GM23338 (cell line): Measurements from ENCODE around the gene SEPTIN3. TPM values are rescaled to one million over a fixed set of nuclear protein-coding genes. Genes with fewer than 3 reads are reported as not detected.

Source experiments
- ATAC-seq: fragments of 200-7000 bp; cut with Tn5 transposase; 3 replicates; pipeline ENCODE4 v1.9.1; 2020
- DNase-seq: peaks from one replicate; pipeline ENCODE4 v3.0.0-alpha.2; 2015; ENCODE audit warnings: low spot score
- H2AFZ ChIP-seq: fragments of 200-600 bp; sonication (generic); 2 replicates; pipeline ENCODE4 v1.8.0; 2016; ENCODE audit warnings: antibody characterized with exemption, mild to moderate bottlenecking, moderate library complexity
- H3F3A ChIP-seq: fragments of 200-600 bp; sonication (generic); replicated peaks from 2 replicates; pipeline ENCODE4 v1.8.0; 2017; ENCODE audit warnings: antibody characterized with exemption, mixed run types, low read depth
- H3K27ac ChIP-seq: fragments of 200-600 bp; sonication (generic); 2 replicates; pipeline ENCODE4 v1.6.1; 2016; ENCODE audit warnings: low read depth
- H3K27me3 ChIP-seq: fragments of 200-600 bp; sonication (generic); 2 replicates; pipeline ENCODE4 v1.8.0; 2016; ENCODE audit warnings: mild to moderate bottlenecking, mixed run types, moderate library complexity; ENCODE audit not compliant: insufficient read depth
- H3K36me3 ChIP-seq: fragments of 200-600 bp; sonication (generic); 2 replicates; pipeline ENCODE4 v1.8.0; 2016; ENCODE audit warnings: mild to moderate bottlenecking; ENCODE audit not compliant: insufficient read depth
- H3K4me1 ChIP-seq: fragments of 200-600 bp; sonication (generic); 2 replicates; pipeline ENCODE4 v1.8.0; 2016; ENCODE audit warnings: mild to moderate bottlenecking, moderate library complexity; ENCODE audit not compliant: insufficient read depth
- H3K4me2 ChIP-seq: fragments of 200-600 bp; sonication (generic); 2 replicates; pipeline ENCODE4 v1.7.1; 2017; ENCODE audit warnings: mixed run types
- H3K4me3 ChIP-seq: fragments of 200-600 bp; sonication (generic); 2 replicates; pipeline ENCODE4 v1.6.1; 2016; ENCODE audit warnings: mixed run types
- H3K79me2 ChIP-seq: fragments of 200-600 bp; sonication (generic); replicated peaks from 2 replicates; pipeline ENCODE4 v1.8.0; 2017; ENCODE audit warnings: mild to moderate bottlenecking; ENCODE audit not compliant: insufficient read depth
- H3K9me2 ChIP-seq: fragments of 200-600 bp; sonication (generic); 2 replicates; pipeline ENCODE4 v1.8.0; 2017; ENCODE audit not compliant: insufficient read depth
- H4K20me1 ChIP-seq: fragments of 200-600 bp; sonication (generic); replicated peaks from 2 replicates; pipeline ENCODE4 v1.8.0; 2017; ENCODE audit warnings: mild to moderate bottlenecking; ENCODE audit not compliant: insufficient read depth
- H3K27ac Mint-ChIP-seq: 2 replicates; pipeline ENCODE4 v1.8.0; 2020; ENCODE audit warnings: inconsistent platforms, mild to moderate bottlenecking, moderate library complexity, mixed read lengths
- H3K27me3 Mint-ChIP-seq: 3 replicates; pipeline ENCODE4 v1.8.0; 2022; ENCODE audit warnings: low read depth, mild to moderate bottlenecking, moderate library complexity, mixed read lengths, inconsistent platforms; ENCODE audit not compliant: insufficient read depth, poor library complexity
- H3K36me3 Mint-ChIP-seq: 3 replicates; pipeline ENCODE4 v1.8.0; 2021; ENCODE audit warnings: low read depth, mild to moderate bottlenecking, inconsistent platforms, moderate library complexity, mixed read lengths
- H3K4me1 Mint-ChIP-seq: 3 replicates; pipeline ENCODE4 v1.8.0; 2020; ENCODE audit warnings: mild to moderate bottlenecking, inconsistent platforms, mixed read lengths
- H3K4me3 Mint-ChIP-seq: 3 replicates; pipeline ENCODE4 v1.8.0; 2021; ENCODE audit warnings: moderate library complexity, mild to moderate bottlenecking, inconsistent platforms, mixed read lengths
- H3K9me3 Mint-ChIP-seq: 3 replicates; pipeline ENCODE4 v1.8.0; 2020; ENCODE audit warnings: moderate library complexity, mild to moderate bottlenecking, inconsistent platforms, mixed read lengths
- CREB1 ChIP-seq: fragments of 250-450 bp; sonication (Bioruptor Pico); IDR thresholded peaks from 2 replicates; pipeline ENCODE4 v1.5.0; 2020; ENCODE audit warnings: low read depth, mild to moderate bottlenecking, moderate library complexity
- ETS1 ChIP-seq: IDR thresholded peaks from 2 replicates; pipeline ENCODE4 v1.6.1; 2016; ENCODE audit warnings: antibody characterized with exemption
- EZH2 ChIP-seq: fragments of 200-600 bp; sonication (generic); IDR thresholded peaks from one replicate; pipeline ENCODE4 v1.8.0; 2017; ENCODE audit warnings: antibody characterized with exemption, mild to moderate bottlenecking, low read depth; ENCODE audit not compliant: unreplicated experiment
- EZH2phosphoT487 ChIP-seq: fragments of 200-600 bp; sonication (generic); IDR thresholded peaks from one replicate; pipeline ENCODE4 v1.8.1; 2018; ENCODE audit warnings: antibody characterized with exemption; ENCODE audit not compliant: unreplicated experiment
- JUNB ChIP-seq: IDR thresholded peaks from one replicate; pipeline ENCODE4 v1.6.1; 2016; ENCODE audit warnings: antibody characterized with exemption; ENCODE audit not compliant: unreplicated experiment
- NANOG ChIP-seq: IDR thresholded peaks from 2 replicates; pipeline ENCODE4 v1.6.1; 2016; ENCODE audit warnings: antibody characterized with exemption, borderline replicate concordance
- POLR2AphosphoS5 ChIP-seq: IDR thresholded peaks from 2 replicates; pipeline ENCODE4 v1.6.1; 2016; ENCODE audit warnings: antibody characterized with exemption, low read depth
- STAT1 ChIP-seq: IDR thresholded peaks from one replicate; pipeline ENCODE4 v1.6.1; 2016; ENCODE audit warnings: antibody characterized with exemption; ENCODE audit not compliant: unreplicated experiment
- ZNF114 ChIP-seq: fragments of 250-450 bp; sonication (Bioruptor Pico); IDR thresholded peaks from 2 replicates; pipeline ENCODE4 v1.5.0; 2020; ENCODE audit warnings: mild to moderate bottlenecking, moderate library complexity
- ZNF331 ChIP-seq: fragments of 250-450 bp; sonication (Bioruptor Pico); IDR thresholded peaks from 2 replicates; pipeline ENCODE4 v1.5.0; 2020; ENCODE audit warnings: low read depth, mild to moderate bottlenecking, moderate library complexity
- polyA plus RNA-seq: library from polyadenylated mRNA; unstranded; fragments of >200 nt; fragmentation: Nextera tagmentation; extraction: Ambion mirVana; gene quantifications from 2 replicates; pipeline ENCODE4 v1.2.1, GENCODE V29; 2016
- total RNA-seq: library from RNA; depleted of rRNA; stranded (reverse); fragments of >200 nt; shearing (Covaris generic); gene quantifications from 2 replicates; pipeline ENCODE4 v1.2.3, GENCODE V29; 2014
- TF ChIP-seq, protein P1 (sequence below): IDR thresholded peaks from one replicate; pipeline ENCODE4 v1.6.1; 2018; ENCODE audit warnings: antibody characterized with exemption; ENCODE audit not compliant: unreplicated experiment
- TF ChIP-seq, protein P2 (sequence below), 2 experiments: fragments of 200-600 bp in 1 of 2; sonication (generic) in 1 of 2; conservative IDR thresholded peaks; 2 replicates each; pipeline versions ENCODE4 v1.5.1 to v1.6.1; 2016 to 2017; ENCODE audit warnings: antibody characterized with exemption in 2 of 2, low read depth in 2 of 2, mild to moderate bottlenecking in 2 of 2, moderate library complexity in 1 of 2
- TF ChIP-seq, protein P3 (sequence below): fragments of 250-450 bp; sonication (Bioruptor Pico); IDR thresholded peaks from 2 replicates; pipeline ENCODE4 v1.5.0; 2020; ENCODE audit warnings: mild to moderate bottlenecking, moderate library complexity

SEPTIN3 gene
- total and polyA plus RNA-seq, 2 experiments from 2014 or later: 16.4 to 28.4 TPM

DNA sequence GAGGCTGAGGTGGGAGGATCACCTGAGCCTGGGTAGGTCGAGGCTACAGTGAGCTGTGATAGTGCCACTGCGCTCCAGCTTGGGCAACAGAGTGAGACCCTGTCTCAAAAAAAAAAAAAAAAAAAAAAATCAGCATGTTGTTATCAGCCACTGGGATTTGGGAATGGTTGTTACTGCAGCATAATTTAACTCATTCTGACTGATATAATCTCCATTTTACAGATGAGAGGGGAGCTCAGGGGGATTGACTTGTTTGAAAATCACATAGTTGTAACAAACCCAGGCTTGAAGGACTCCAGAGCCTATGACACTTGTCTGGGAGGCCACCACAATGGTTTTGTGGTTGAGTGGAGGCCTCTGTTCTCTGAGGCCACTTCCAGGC lies 3.0 kb upstream of the SEPTIN3 start:
- no peak for DNase-seq
- H3K4me3 ChIP-seq: no peak overlapping the region
- H3K27ac Mint-ChIP-seq: no peak overlapping the region; the same call in 1 of the 2 replicates
- no peaks in the 10 kb centered on the region for H4K20me1 ChIP-seq
- no peaks in the 10 kb centered on the region for H3K9me2 ChIP-seq
- no peaks in the 10 kb centered on the region for H3K36me3 ChIP-seq
- peaks cover 20% of the 10 kb centered on the region for H3K4me1 Mint-ChIP-seq
- H3K9me3 Mint-ChIP-seq: peaks cover 9% of the 10 kb centered on the region; the same call in 1 of the 3 replicates
- peaks cover 12% of the 10 kb centered on the region for H3K27me3 Mint-ChIP-seq
- no peaks in the 10 kb centered on the region; the same call in 1 of the 2 replicates for H3K4me1 ChIP-seq
- H3K79me2 ChIP-seq: no peaks in the 10 kb centered on the region
- TF ChIP-seq ETS1 (no peak), JUNB (no peak), STAT1 (no peak), ZNF331 (CRISPR knock-in tag) (no peak), POLR2AphosphoS5 (no peak), NANOG (no peak), CREB1 (CRISPR knock-in tag) (no peak), EZH2phosphoT487 (no peak), EZH2 (no peak), ZNF114 (CRISPR knock-in tag) (no peak)
- TF ChIP-seq, protein P1, sequence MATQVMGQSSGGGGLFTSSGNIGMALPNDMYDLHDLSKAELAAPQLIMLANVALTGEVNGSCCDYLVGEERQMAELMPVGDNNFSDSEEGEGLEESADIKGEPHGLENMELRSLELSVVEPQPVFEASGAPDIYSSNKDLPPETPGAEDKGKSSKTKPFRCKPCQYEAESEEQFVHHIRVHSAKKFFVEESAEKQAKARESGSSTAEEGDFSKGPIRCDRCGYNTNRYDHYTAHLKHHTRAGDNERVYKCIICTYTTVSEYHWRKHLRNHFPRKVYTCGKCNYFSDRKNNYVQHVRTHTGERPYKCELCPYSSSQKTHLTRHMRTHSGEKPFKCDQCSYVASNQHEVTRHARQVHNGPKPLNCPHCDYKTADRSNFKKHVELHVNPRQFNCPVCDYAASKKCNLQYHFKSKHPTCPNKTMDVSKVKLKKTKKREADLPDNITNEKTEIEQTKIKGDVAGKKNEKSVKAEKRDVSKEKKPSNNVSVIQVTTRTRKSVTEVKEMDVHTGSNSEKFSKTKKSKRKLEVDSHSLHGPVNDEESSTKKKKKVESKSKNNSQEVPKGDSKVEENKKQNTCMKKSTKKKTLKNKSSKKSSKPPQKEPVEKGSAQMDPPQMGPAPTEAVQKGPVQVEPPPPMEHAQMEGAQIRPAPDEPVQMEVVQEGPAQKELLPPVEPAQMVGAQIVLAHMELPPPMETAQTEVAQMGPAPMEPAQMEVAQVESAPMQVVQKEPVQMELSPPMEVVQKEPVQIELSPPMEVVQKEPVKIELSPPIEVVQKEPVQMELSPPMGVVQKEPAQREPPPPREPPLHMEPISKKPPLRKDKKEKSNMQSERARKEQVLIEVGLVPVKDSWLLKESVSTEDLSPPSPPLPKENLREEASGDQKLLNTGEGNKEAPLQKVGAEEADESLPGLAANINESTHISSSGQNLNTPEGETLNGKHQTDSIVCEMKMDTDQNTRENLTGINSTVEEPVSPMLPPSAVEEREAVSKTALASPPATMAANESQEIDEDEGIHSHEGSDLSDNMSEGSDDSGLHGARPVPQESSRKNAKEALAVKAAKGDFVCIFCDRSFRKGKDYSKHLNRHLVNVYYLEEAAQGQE: no peak
- TF ChIP-seq, protein P2, sequence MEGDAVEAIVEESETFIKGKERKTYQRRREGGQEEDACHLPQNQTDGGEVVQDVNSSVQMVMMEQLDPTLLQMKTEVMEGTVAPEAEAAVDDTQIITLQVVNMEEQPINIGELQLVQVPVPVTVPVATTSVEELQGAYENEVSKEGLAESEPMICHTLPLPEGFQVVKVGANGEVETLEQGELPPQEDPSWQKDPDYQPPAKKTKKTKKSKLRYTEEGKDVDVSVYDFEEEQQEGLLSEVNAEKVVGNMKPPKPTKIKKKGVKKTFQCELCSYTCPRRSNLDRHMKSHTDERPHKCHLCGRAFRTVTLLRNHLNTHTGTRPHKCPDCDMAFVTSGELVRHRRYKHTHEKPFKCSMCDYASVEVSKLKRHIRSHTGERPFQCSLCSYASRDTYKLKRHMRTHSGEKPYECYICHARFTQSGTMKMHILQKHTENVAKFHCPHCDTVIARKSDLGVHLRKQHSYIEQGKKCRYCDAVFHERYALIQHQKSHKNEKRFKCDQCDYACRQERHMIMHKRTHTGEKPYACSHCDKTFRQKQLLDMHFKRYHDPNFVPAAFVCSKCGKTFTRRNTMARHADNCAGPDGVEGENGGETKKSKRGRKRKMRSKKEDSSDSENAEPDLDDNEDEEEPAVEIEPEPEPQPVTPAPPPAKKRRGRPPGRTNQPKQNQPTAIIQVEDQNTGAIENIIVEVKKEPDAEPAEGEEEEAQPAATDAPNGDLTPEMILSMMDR (conservative IDR thresholded peaks at IDR 0.05; ENCODE audit: low read depth in 2 of 2): no peak
- TF ChIP-seq, protein P3, sequence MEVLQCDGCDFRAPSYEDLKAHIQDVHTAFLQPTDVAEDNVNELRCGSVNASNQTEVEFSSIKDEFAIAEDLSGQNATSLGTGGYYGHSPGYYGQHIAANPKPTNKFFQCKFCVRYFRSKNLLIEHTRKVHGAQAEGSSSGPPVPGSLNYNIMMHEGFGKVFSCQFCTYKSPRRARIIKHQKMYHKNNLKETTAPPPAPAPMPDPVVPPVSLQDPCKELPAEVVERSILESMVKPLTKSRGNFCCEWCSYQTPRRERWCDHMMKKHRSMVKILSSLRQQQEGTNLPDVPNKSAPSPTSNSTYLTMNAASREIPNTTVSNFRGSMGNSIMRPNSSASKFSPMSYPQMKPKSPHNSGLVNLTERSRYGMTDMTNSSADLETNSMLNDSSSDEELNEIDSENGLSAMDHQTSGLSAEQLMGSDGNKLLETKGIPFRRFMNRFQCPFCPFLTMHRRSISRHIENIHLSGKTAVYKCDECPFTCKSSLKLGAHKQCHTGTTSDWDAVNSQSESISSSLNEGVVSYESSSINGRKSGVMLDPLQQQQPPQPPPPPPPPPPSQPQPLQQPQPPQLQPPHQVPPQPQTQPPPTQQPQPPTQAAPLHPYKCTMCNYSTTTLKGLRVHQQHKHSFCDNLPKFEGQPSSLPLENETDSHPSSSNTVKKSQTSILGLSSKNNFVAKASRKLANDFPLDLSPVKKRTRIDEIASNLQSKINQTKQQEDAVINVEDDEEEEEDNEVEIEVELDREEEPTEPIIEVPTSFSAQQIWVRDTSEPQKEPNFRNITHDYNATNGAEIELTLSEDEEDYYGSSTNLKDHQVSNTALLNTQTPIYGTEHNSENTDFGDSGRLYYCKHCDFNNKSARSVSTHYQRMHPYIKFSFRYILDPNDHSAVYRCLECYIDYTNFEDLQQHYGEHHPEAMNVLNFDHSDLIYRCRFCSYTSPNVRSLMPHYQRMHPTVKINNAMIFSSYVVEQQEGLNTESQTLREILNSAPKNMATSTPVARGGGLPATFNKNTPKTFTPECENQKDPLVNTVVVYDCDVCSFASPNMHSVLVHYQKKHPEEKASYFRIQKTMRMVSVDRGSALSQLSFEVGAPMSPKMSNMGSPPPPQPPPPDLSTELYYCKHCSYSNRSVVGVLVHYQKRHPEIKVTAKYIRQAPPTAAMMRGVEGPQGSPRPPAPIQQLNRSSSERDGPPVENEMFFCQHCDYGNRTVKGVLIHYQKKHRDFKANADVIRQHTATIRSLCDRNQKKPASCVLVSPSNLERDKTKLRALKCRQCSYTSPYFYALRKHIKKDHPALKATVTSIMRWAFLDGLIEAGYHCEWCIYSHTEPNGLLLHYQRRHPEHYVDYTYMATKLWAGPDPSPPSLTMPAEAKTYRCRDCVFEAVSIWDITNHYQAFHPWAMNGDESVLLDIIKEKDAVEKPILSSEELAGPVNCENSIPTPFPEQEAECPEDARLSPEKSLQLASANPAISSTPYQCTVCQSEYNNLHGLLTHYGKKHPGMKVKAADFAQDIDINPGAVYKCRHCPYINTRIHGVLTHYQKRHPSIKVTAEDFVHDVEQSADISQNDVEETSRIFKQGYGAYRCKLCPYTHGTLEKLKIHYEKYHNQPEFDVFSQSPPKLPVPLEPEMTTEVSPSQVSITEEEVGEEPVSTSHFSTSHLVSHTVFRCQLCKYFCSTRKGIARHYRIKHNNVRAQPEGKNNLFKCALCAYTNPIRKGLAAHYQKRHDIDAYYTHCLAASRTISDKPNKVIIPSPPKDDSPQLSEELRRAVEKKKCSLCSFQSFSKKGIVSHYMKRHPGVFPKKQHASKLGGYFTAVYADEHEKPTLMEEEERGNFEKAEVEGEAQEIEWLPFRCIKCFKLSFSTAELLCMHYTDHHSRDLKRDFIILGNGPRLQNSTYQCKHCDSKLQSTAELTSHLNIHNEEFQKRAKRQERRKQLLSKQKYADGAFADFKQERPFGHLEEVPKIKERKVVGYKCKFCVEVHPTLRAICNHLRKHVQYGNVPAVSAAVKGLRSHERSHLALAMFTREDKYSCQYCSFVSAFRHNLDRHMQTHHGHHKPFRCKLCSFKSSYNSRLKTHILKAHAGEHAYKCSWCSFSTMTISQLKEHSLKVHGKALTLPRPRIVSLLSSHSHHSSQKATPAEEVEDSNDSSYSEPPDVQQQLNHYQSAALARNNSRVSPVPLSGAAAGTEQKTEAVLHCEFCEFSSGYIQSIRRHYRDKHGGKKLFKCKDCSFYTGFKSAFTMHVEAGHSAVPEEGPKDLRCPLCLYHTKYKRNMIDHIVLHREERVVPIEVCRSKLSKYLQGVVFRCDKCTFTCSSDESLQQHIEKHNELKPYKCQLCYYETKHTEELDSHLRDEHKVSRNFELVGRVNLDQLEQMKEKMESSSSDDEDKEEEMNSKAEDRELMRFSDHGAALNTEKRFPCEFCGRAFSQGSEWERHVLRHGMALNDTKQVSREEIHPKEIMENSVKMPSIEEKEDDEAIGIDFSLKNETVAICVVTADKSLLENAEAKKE: no peak
- H3F3A ChIP-seq: 0 out of 2 replicates have a peak, but pooled peaks cover 2% of the 10 kb centered on the region
- no peak overlapping the region for H2AFZ ChIP-seq
- H3K27ac ChIP-seq: no peak overlapping the region
- H3K4me3 Mint-ChIP-seq: no peak overlapping the region
- no peaks in the 10 kb centered on the region for H3K36me3 Mint-ChIP-seq
- no peak for ATAC-seq
- H3K4me2 ChIP-seq: no peak overlapping the region
- H3K27me3 ChIP-seq: no peaks in the 10 kb centered on the region
